ENCODE measurements around the gene PAK6. TPM values are rescaled to one million over a fixed set of nuclear protein-coding genes. Genes with fewer than 3 reads are reported as not detected.

Gene PAK6
- total RNA-seq, 1 experiment from 2014 or later, result 30.4 TPM

GRCh38 chr15:40256638-40257235, 17.9 kb downstream of the PAK6 start:
- H3K9ac ChIP-seq (ENCODE audit: low read length), result no peak overlapping the region
- intact Hi-C loops (cut with micrococcal nuclease), result no loop called here
- H3K27me3 ChIP-seq (ENCODE audit: low read length), result no peaks in the 10 kb centered on the region
- DNase-seq, result no peak
- POLR2A ChIA-PET (ENCODE audit: unreplicated experiment), result no interaction called here
- H2AFZ ChIP-seq (ENCODE audit: low read length), result no peak overlapping the region
- no peak for ATAC-seq
- H3K9me2 ChIP-seq (replicated peaks; ENCODE audit: low read length), result no peaks in the 10 kb centered on the region
- CTCF ChIA-PET, result no interaction called here
- H3K36me3 ChIP-seq (ENCODE audit: low read depth, low read length), result no peaks in the 10 kb centered on the region
- no peak overlapping the region for H3K4me3 ChIP-seq (ENCODE audit: low read length)
- H4K20me1 ChIP-seq (ENCODE audit: low read length), result no peaks in the 10 kb centered on the region
- H3K27ac ChIP-seq (ENCODE audit: low read length), result no peak overlapping the region
- H3K9me3 ChIP-seq (ENCODE audit: low read length), result no peaks in the 10 kb centered on the region
- no TSS peak for BruUV-seq (replicated peaks)
- TF ChIP-seq CTCF (conservative IDR thresholded peaks at IDR 0.05; ENCODE audit: low read depth, low read length) (no peak), EZH2 (IDR thresholded peaks at IDR 0.05; ENCODE audit: low read length, unreplicated experiment) (no peak), EZH2phosphoT487 (IDR thresholded peaks at IDR 0.05; ENCODE audit: borderline replicate concordance, low read length) (no peak)
- H3K79me2 ChIP-seq (ENCODE audit: low read length), result peaks cover 17% of the 10 kb centered on the region
- H3F3A ChIP-seq (ENCODE audit: low read length, unreplicated experiment), result no peaks in the 10 kb centered on the region
- peaks cover 18% of the 10 kb centered on the region; the same call in 1 of the 2 replicates for H3K4me1 ChIP-seq (ENCODE audit: insufficient read depth, low read length)
- H3K4me2 ChIP-seq (ENCODE audit: low read length), result no peak overlapping the region

DNA sequence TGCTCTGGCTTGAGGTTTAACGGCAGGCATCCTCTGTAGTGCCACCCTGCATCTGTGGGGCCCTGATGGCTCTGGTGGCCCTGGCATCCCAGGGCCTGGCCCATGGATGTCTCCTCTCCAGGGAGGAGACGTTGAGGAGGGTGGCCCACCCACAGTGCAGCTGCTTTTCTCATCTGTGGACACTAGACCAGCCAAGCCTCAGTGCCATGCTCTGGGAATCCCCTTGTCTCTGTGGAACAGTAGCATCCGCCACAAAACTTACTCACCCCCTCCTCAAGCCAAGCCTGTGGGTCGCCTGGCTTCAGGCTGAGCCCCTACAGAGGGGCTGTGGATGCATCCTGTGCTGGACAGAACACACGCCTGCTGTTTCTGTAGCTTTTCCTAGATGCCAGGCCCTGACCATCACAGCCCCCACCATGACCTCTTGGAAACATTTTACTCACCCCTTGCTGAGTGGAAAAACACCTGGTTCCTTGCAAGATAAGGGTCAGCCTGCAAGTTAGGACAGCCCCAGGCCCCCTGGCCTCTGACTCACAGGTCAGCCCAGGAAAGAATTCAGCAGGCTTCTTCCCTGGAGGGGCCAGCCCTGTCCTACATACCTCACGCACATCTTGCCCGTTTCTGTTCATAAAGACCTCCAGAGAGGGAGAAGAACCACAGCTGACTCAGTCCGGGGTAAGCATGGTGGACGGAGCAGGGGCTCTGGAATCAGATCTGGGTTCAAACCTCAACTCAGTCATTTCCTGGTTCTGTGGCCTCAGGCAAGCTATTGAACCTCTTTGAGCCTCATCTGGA, 19.0 kb downstream of the PAK6 start:
- H3K4me1 ChIP-seq (ENCODE audit: insufficient read depth, low read length), result peaks cover 12% of the 10 kb centered on the region; the same call in 1 of the 2 replicates
- H3K27ac ChIP-seq (ENCODE audit: low read length), result no peak overlapping the region
- no TSS peak for BruUV-seq (replicated peaks)
- POLR2A ChIA-PET (ENCODE audit: unreplicated experiment), result no interaction called here
- peaks cover 17% of the 10 kb centered on the region for H3K79me2 ChIP-seq (ENCODE audit: low read length)
- ATAC-seq (no peak), DNase-seq (no peak)
- TF ChIP-seq CTCF (conservative IDR thresholded peaks at IDR 0.05; ENCODE audit: low read depth, low read length) (no peak), EZH2phosphoT487 (IDR thresholded peaks at IDR 0.05; ENCODE audit: borderline replicate concordance, low read length) (no peak), EZH2 (IDR thresholded peaks at IDR 0.05; ENCODE audit: low read length, unreplicated experiment) (no peak)
- no peak overlapping the region for H2AFZ ChIP-seq (ENCODE audit: low read length)
- CTCF ChIA-PET, result no interaction called here
- H3K9me3 ChIP-seq (ENCODE audit: low read length), result no peaks in the 10 kb centered on the region
- no peaks in the 10 kb centered on the region for H3F3A ChIP-seq (ENCODE audit: low read length, unreplicated experiment)
- H3K4me2 ChIP-seq (ENCODE audit: low read length), result no peak overlapping the region
- H3K27me3 ChIP-seq (ENCODE audit: low read length), result no peaks in the 10 kb centered on the region
- no peaks in the 10 kb centered on the region for H3K36me3 ChIP-seq (ENCODE audit: low read depth, low read length)
- no peak overlapping the region for H3K4me3 ChIP-seq (ENCODE audit: low read length)
- H3K9ac ChIP-seq (ENCODE audit: low read length), result no peak overlapping the region
- H3K9me2 ChIP-seq (replicated peaks; ENCODE audit: low read length), result no peaks in the 10 kb centered on the region
- intact Hi-C loops (cut with micrococcal nuclease), result no loop called here
- no peaks in the 10 kb centered on the region for H4K20me1 ChIP-seq (ENCODE audit: low read length)

- Histone ChIP-seq H3K4me3 (ENCODE audit: low read length) (no peak overlapping the region), H3F3A (ENCODE audit: low read length, unreplicated experiment) (no peaks in the 10 kb centered on the region), H4K20me1 (ENCODE audit: low read length) (no peaks in the 10 kb centered on the region), H2AFZ (ENCODE audit: low read length) (no peak overlapping the region), H3K79me2 (ENCODE audit: low read length) (peaks cover 14% of the 10 kb centered on the region), H3K4me2 (ENCODE audit: low read length) (no peak overlapping the region), H3K9me3 (ENCODE audit: low read length) (no peaks in the 10 kb centered on the region), H3K27me3 (ENCODE audit: low read length) (no peaks in the 10 kb centered on the region), H3K36me3 (ENCODE audit: low read depth, low read length) (no peaks in the 10 kb centered on the region), H3K9ac (ENCODE audit: low read length) (no peak overlapping the region), H3K4me1 (ENCODE audit: insufficient read depth, low read length) (peaks cover 9% of the 10 kb centered on the region; the same call in 1 of the 2 replicates), H3K27ac (ENCODE audit: low read length) (no peak overlapping the region), H3K9me2 (replicated peaks; ENCODE audit: low read length) (no peaks in the 10 kb centered on the region)
- DNase-seq, result no peak
- no peak for ATAC-seq
- CTCF ChIA-PET, result no interaction called here
- intact Hi-C loops (cut with micrococcal nuclease), result no loop called here
- POLR2A ChIA-PET (ENCODE audit: unreplicated experiment), result no interaction called here
- BruUV-seq (replicated peaks), result no TSS peak
- TF ChIP-seq CTCF (conservative IDR thresholded peaks at IDR 0.05; ENCODE audit: low read depth, low read length), result no peak
Measured at GRCh38 chr15:40258544-40258943, 19.7 kb downstream of the PAK6 start.
